Ectodermal cell (in vitro differentiated cells): ENCODE measurements around the gene FHOD3.

Source experiments
- H3K27ac ChIP-seq: 2 replicates; pipeline ENCODE4 v1.7.0; 2013; ENCODE audit warnings: mild to moderate bottlenecking, low read depth, low read length; ENCODE audit not compliant: insufficient read depth, poor library complexity, severe bottlenecking
- H3K27me3 ChIP-seq: 2 replicates; pipeline ENCODE4 v1.7.0; 2013; ENCODE audit warnings: mild to moderate bottlenecking, low read length; ENCODE audit not compliant: insufficient read depth, control insufficient read depth, poor library complexity, severe bottlenecking
- H3K36me3 ChIP-seq: one replicate; pipeline ENCODE4 v1.7.0; 2013; ENCODE audit warnings: low read length; ENCODE audit not compliant: control insufficient read depth, insufficient read depth
- H3K4me1 ChIP-seq: one replicate; pipeline ENCODE4 v1.7.0; 2013; ENCODE audit warnings: low read length; ENCODE audit not compliant: control insufficient read depth, insufficient read depth
- H3K4me3 ChIP-seq: 2 replicates; pipeline ENCODE4 v1.7.0; 2013; ENCODE audit warnings: low read depth, low read length, control low read depth; ENCODE audit not compliant: insufficient read depth
- H3K9me3 ChIP-seq: 2 replicates; pipeline ENCODE4 v1.7.0; 2013; ENCODE audit warnings: mild to moderate bottlenecking, low read length, moderate library complexity; ENCODE audit not compliant: control insufficient read depth
- WGBS, 2 experiments: methylation state at CpG; one replicate each; pipeline ENCODE4 v1.1.7; 2013; ENCODE audit warnings: missing lambda C conversion rate in 2 of 2; 5-methylcytosine and 5-hydroxymethylcytosine counted together

The FHOD3 gene

GRCh38 chr18:36454848-36455458, 157.4 kb downstream of the FHOD3 start:
- H3K27me3 ChIP-seq: no peaks in the 10 kb centered on the region
- no peaks in the 10 kb centered on the region for H3K36me3 ChIP-seq
- 93 to 94% methylated on average over 3 to 4 of the region's 4 CpGs for WGBS, 2 experiments
- H3K4me3 ChIP-seq: no peak overlapping the region
- H3K4me1 ChIP-seq: peaks cover 42% of the 10 kb centered on the region
- no peak overlapping the region for H3K27ac ChIP-seq
- H3K9me3 ChIP-seq: no peaks in the 10 kb centered on the region

- Histone ChIP-seq H3K36me3 (no peaks in the 10 kb centered on the region), H3K27me3 (no peaks in the 10 kb centered on the region), H3K4me3 (no peak overlapping the region), H3K27ac (no peak overlapping the region), H3K4me1 (peaks cover 42% of the 10 kb centered on the region), H3K9me3 (no peaks in the 10 kb centered on the region)
- WGBS, 2 experiments: 93% methylated on average over 4 of the region's 4 CpGs
These were observed 158.4 kb downstream of the FHOD3 start for GRCh38 chr18:36455931-36456330.

GRCh38 chr18:36456622-36457021, 159.1 kb downstream of the FHOD3 start:
- WGBS, 2 experiments: 92 to 100% methylated on average over 1 of the region's 1 CpG
- peaks cover 37% of the 10 kb centered on the region for H3K4me1 ChIP-seq
- no peaks in the 10 kb centered on the region for H3K36me3 ChIP-seq
- no peak overlapping the region for H3K27ac ChIP-seq
- no peaks in the 10 kb centered on the region for H3K9me3 ChIP-seq
- H3K4me3 ChIP-seq: no peak overlapping the region
- H3K27me3 ChIP-seq: no peaks in the 10 kb centered on the region

GRCh38 chr18:36457683-36458082, 160.2 kb downstream of the FHOD3 start:
- Histone ChIP-seq H3K27me3 (no peaks in the 10 kb centered on the region), H3K4me3 (no peak overlapping the region), H3K4me1 (peaks cover 28% of the 10 kb centered on the region), H3K9me3 (no peaks in the 10 kb centered on the region), H3K27ac (no peak overlapping the region), H3K36me3 (no peaks in the 10 kb centered on the region)
- 91% methylated on average over 1 of the region's 1 CpG; no CpG with 5 or more reads in 1 of the 2 experiments for WGBS, 2 experiments

GRCh38 chr18:36458306-36458705, 160.8 kb downstream of the FHOD3 start:
- Histone ChIP-seq H3K4me1 (peaks cover 28% of the 10 kb centered on the region), H3K9me3 (no peaks in the 10 kb centered on the region), H3K27ac (no peak overlapping the region), H3K36me3 (no peaks in the 10 kb centered on the region), H3K27me3 (no peaks in the 10 kb centered on the region), H3K4me3 (no peak overlapping the region)
- 100% methylated on average over 1 of the region's 1 CpG for WGBS, 2 experiments

- peaks cover 30% of the 10 kb centered on the region for H3K4me1 ChIP-seq
- no peaks in the 10 kb centered on the region for H3K27me3 ChIP-seq
- WGBS, 2 experiments: 91 to 96% methylated on average over 4 of the region's 4 CpGs
- no peaks in the 10 kb centered on the region for H3K9me3 ChIP-seq
- no peak overlapping the region for H3K4me3 ChIP-seq
- H3K27ac ChIP-seq: no peak overlapping the region
- H3K36me3 ChIP-seq: no peaks in the 10 kb centered on the region
These were observed 161.7 kb downstream of the FHOD3 start for GRCh38 chr18:36459203-36459602.

- no peak overlapping the region for H3K4me3 ChIP-seq
- WGBS, 2 experiments: 78 to 86% methylated on average over 3 of the region's 3 CpGs
- no peaks in the 10 kb centered on the region for H3K9me3 ChIP-seq
- peaks cover 36% of the 10 kb centered on the region for H3K4me1 ChIP-seq
- H3K36me3 ChIP-seq: no peaks in the 10 kb centered on the region
- no peaks in the 10 kb centered on the region for H3K27me3 ChIP-seq
- no peak overlapping the region for H3K27ac ChIP-seq
These were observed 162.3 kb downstream of the FHOD3 start for GRCh38 chr18:36459786-36460185.

GRCh38 chr18:36460324-36460850, 162.9 kb downstream of the FHOD3 start:
- 88 to 92% methylated on average over 2 of the region's 2 CpGs for WGBS, 2 experiments
- H3K9me3 ChIP-seq: no peaks in the 10 kb centered on the region
- H3K4me1 ChIP-seq: peaks cover 36% of the 10 kb centered on the region
- H3K27ac ChIP-seq: no peak overlapping the region
- no peaks in the 10 kb centered on the region for H3K36me3 ChIP-seq
- no peak overlapping the region for H3K4me3 ChIP-seq
- no peaks in the 10 kb centered on the region for H3K27me3 ChIP-seq

GRCh38 chr18:36460854-36461253, 163.3 kb downstream of the FHOD3 start:
- Histone ChIP-seq H3K9me3 (no peaks in the 10 kb centered on the region), H3K4me1 (peaks cover 35% of the 10 kb centered on the region), H3K27ac (no peak overlapping the region), H3K36me3 (no peaks in the 10 kb centered on the region), H3K27me3 (no peaks in the 10 kb centered on the region), H3K4me3 (no peak overlapping the region)
- 33 to 43% methylated on average over 3 of the region's 3 CpGs for WGBS, 2 experiments

- Histone ChIP-seq H3K9me3 (no peaks in the 10 kb centered on the region), H3K27ac (no peak overlapping the region), H3K4me3 (no peak overlapping the region), H3K27me3 (no peaks in the 10 kb centered on the region), H3K36me3 (no peaks in the 10 kb centered on the region), H3K4me1 (peaks cover 38% of the 10 kb centered on the region)
- WGBS, 2 experiments: 89 to 100% methylated on average over 1 of the region's 1 CpG
These were observed 164.1 kb downstream of the FHOD3 start for GRCh38 chr18:36461551-36461987.
